ENCODE data around the gene DESI2. TPM values are rescaled to one million over a fixed set of nuclear protein-coding genes. Genes with fewer than 3 reads are reported as not detected.

Gene DESI2
- total RNA-seq, 2 experiments from 2014 or later: 40.6 to 57.5 TPM

DNA sequence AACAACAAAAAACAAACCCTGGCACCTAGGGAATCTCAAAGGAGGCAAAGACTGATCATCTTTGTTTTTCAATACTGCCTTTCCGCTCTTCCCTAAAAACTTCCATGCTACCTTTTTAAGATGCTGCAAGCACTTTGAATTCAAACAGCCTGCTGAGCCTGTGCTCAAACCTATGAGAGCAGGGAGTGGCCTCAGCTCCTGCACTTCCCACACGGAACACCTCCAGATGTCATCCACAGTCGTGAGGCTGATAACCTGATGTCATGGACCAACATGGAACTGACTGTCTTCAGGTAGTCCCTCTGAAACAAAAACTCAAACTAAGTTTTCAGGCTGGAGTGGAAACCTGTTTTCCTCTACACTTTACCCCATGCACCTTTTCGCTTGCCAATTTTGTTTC lies 46.8 kb downstream of the DESI2 start:
- ChIA-PET POLR2A (interaction anchor here (0.6 kb wide), 1 partner anchor 34 kb away, joined by 3 read pairs; no protein-coding TSS in a partner anchor), CTCF (ENCODE audit: unreplicated experiment) (no interaction called here)
- Histone ChIP-seq H3K4me3 (ENCODE audit: low read depth, low read length, poor library complexity, severe bottlenecking) (no peak overlapping the region), H3K4me2 (ENCODE audit: low read length) (no peak overlapping the region), H3K36me3 (ENCODE audit: insufficient read depth, low read length) (peaks cover 75% of the 10 kb centered on the region), H3K27ac (ENCODE audit: low read depth, low read length, poor library complexity, severe bottlenecking) (no peak overlapping the region), H3K4me1 (ENCODE audit: insufficient read depth, low read length, poor library complexity, severe bottlenecking) (no peaks in the 10 kb centered on the region), H3K9me2 (ENCODE audit: insufficient read depth, low read length) (no peaks in the 10 kb centered on the region), H3K79me2 (ENCODE audit: insufficient read depth, low read depth, low read length) (no peaks in the 10 kb centered on the region), H3K9me3 (ENCODE audit: low read length) (no peaks in the 10 kb centered on the region), H4K20me1 (ENCODE audit: insufficient read depth, low read length) (no peaks in the 10 kb centered on the region), H2AFZ (ENCODE audit: low read length) (no peak overlapping the region)
- TF ChIP-seq, protein P1, sequence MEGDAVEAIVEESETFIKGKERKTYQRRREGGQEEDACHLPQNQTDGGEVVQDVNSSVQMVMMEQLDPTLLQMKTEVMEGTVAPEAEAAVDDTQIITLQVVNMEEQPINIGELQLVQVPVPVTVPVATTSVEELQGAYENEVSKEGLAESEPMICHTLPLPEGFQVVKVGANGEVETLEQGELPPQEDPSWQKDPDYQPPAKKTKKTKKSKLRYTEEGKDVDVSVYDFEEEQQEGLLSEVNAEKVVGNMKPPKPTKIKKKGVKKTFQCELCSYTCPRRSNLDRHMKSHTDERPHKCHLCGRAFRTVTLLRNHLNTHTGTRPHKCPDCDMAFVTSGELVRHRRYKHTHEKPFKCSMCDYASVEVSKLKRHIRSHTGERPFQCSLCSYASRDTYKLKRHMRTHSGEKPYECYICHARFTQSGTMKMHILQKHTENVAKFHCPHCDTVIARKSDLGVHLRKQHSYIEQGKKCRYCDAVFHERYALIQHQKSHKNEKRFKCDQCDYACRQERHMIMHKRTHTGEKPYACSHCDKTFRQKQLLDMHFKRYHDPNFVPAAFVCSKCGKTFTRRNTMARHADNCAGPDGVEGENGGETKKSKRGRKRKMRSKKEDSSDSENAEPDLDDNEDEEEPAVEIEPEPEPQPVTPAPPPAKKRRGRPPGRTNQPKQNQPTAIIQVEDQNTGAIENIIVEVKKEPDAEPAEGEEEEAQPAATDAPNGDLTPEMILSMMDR (conservative IDR thresholded peaks at IDR 0.05; ENCODE audit: low read length): no peak
- no peak for TF ChIP-seq EZH2phosphoT487 (IDR thresholded peaks at IDR 0.05; ENCODE audit: borderline replicate concordance, low read depth, low read length)
- intact Hi-C loops (cut with micrococcal nuclease; ENCODE audit: unreplicated experiment): no loop called here
- DNase-seq (ENCODE audit: low spot score): no peak
- no TSS peak for BruUV-seq (replicated peaks)

DNA sequence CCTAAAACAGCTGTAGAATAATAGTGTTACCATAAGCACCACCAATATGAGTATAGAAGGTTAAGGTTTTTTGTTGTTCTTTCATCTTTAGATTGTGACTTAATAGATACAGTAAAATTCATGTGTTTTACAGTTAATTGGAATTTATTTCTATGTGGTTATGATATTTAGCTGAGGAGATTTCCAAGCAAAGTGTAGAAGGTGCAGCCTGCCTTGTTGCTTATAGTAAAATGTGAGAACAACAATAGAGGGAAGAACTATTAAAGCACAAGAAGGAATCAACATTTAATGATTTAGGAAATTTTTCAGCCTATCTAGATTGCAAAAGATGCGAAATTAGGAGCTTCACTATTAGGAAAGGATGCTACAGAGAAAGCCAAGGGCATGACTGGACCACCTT lies 47.9 kb downstream of the DESI2 start:
- intact Hi-C loops (cut with micrococcal nuclease; ENCODE audit: unreplicated experiment): no loop called here
- DNase-seq (ENCODE audit: low spot score): no peak
- POLR2A ChIA-PET: interaction anchor here (1.3 kb wide), 1 partner anchor 43 kb away, joined by 3 read pairs; no protein-coding TSS in a partner anchor
- H3K36me3 ChIP-seq (ENCODE audit: insufficient read depth, low read length): peaks cover 76% of the 10 kb centered on the region
- H3K4me1 ChIP-seq (ENCODE audit: insufficient read depth, low read length, poor library complexity, severe bottlenecking): no peaks in the 10 kb centered on the region
- no peaks in the 10 kb centered on the region for H3K79me2 ChIP-seq (ENCODE audit: insufficient read depth, low read depth, low read length)
- no peak for TF ChIP-seq EZH2phosphoT487 (IDR thresholded peaks at IDR 0.05; ENCODE audit: borderline replicate concordance, low read depth, low read length)
- TF ChIP-seq, protein P1 (conservative IDR thresholded peaks at IDR 0.05; ENCODE audit: low read length): no peak
- no peak overlapping the region for H3K4me2 ChIP-seq (ENCODE audit: low read length)
- no peak overlapping the region for H3K27ac ChIP-seq (ENCODE audit: low read depth, low read length, poor library complexity, severe bottlenecking)
- no peaks in the 10 kb centered on the region for H4K20me1 ChIP-seq (ENCODE audit: insufficient read depth, low read length)
- H3K4me3 ChIP-seq (ENCODE audit: low read depth, low read length, poor library complexity, severe bottlenecking): no peak overlapping the region
- H3K9me2 ChIP-seq (ENCODE audit: insufficient read depth, low read length): no peaks in the 10 kb centered on the region
- no peak overlapping the region for H2AFZ ChIP-seq (ENCODE audit: low read length)
- no TSS peak for BruUV-seq (replicated peaks)
- CTCF ChIA-PET (ENCODE audit: unreplicated experiment): no interaction called here
- no peaks in the 10 kb centered on the region for H3K9me3 ChIP-seq (ENCODE audit: low read length)

DNA sequence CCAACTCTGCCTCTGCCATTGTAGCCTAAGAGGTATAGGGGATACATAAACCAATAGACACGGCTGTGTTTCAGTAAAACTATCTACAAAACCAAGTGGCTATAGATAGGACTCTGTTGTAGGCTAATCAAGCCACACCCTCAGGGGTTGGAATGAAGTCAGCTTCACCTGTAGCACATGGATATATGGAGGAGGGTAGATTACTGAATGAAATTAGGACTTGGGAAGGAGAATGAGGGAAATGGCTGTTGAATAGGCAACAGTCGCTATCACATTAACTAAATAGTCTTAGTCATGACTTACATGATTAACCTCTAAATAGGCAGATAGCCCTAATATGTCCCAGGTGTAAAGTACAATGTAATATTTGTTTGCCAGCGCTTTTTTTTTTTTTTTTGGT lies 49.7 kb downstream of the DESI2 start:
- H3K4me2 ChIP-seq (ENCODE audit: low read length): no peak overlapping the region
- no TSS peak for BruUV-seq (replicated peaks)
- no peak overlapping the region for H3K4me3 ChIP-seq (ENCODE audit: low read depth, low read length, poor library complexity, severe bottlenecking)
- no peaks in the 10 kb centered on the region for H3K9me3 ChIP-seq (ENCODE audit: low read length)
- POLR2A ChIA-PET: interaction anchor here (0.7 kb wide), 1 partner anchor 214 kb away, joined by 3 read pairs; no protein-coding TSS in a partner anchor
- peaks cover 75% of the 10 kb centered on the region for H3K36me3 ChIP-seq (ENCODE audit: insufficient read depth, low read length)
- CTCF ChIA-PET (ENCODE audit: unreplicated experiment): no interaction called here
- DNase-seq (ENCODE audit: low spot score): no peak
- H4K20me1 ChIP-seq (ENCODE audit: insufficient read depth, low read length): no peaks in the 10 kb centered on the region
- no peak overlapping the region for H2AFZ ChIP-seq (ENCODE audit: low read length)
- TF ChIP-seq, protein P1 (conservative IDR thresholded peaks at IDR 0.05; ENCODE audit: low read length): no peak
- intact Hi-C loops (cut with micrococcal nuclease; ENCODE audit: unreplicated experiment): no loop called here
- no peaks in the 10 kb centered on the region for H3K79me2 ChIP-seq (ENCODE audit: insufficient read depth, low read depth, low read length)
- no peaks in the 10 kb centered on the region for H3K9me2 ChIP-seq (ENCODE audit: insufficient read depth, low read length)
- no peaks in the 10 kb centered on the region for H3K4me1 ChIP-seq (ENCODE audit: insufficient read depth, low read length, poor library complexity, severe bottlenecking)
- no peak overlapping the region for H3K27ac ChIP-seq (ENCODE audit: low read depth, low read length, poor library complexity, severe bottlenecking)
